Panc1 (cell line): ENCODE measurements around the gene C5orf58. TPM values are rescaled to one million over a fixed set of nuclear protein-coding genes. Genes with fewer than 3 reads are reported as not detected.
A peak's percentile ranks its signal among the peaks of the same experiment; 100 is the strongest.

Source experiments
- ATAC-seq: fragments of 200-7000 bp; cut with Tn5 transposase; 2 replicates; pipeline ENCODE4 v1.9.1; 2020; ENCODE audit warnings: mild to moderate bottlenecking, moderate library complexity
- Bru-seq: library from RNA; stranded (reverse); fragments of 400-500 nt; gene quantifications from one replicate; lab custom pipeline; 2021; lab: Mats Ljungman, UMichigan
- BruChase-seq, 2 experiments: library from RNA; stranded (reverse); fragments of 400-500 nt; gene quantifications; one replicate each; lab custom pipeline; 2021; lab: Mats Ljungman, UMichigan
- BruUV-seq: library from RNA; stranded (reverse); fragments of 400-500 nt; replicated peaks from 2 replicates; lab custom pipeline; 2021; lab: Mats Ljungman, UMichigan
- CTCF ChIA-PET: fragments of 300-600 bp; sonication (Branson Sonifier 250); formaldehyde crosslinking; loops from one replicate; lab custom pipeline; 2022; ENCODE audit warnings: antibody characterized with exemption; lab: Charles Lee
- POLR2A ChIA-PET: fragments of 300-600 bp; sonication (Branson Sonifier 250); formaldehyde crosslinking; loops from one replicate; lab custom pipeline; 2022; ENCODE audit warnings: antibody characterized with exemption; lab: Charles Lee
- DNase-seq: peaks from one replicate; pipeline ENCODE4 v3.0.0-alpha.2; 2010; ENCODE audit warnings: low read depth, low spot score
- H3K27ac ChIP-seq: 2 replicates; pipeline ENCODE4 v1.5.1; 2011; ENCODE audit warnings: mild to moderate bottlenecking, low read length, inconsistent platforms
- H3K27me3 ChIP-seq: fragments of 200-500 bp; sonication (Bioruptor generic); 2 replicates; pipeline ENCODE4 v1.6.0; 2014; ENCODE audit warnings: low read length, inconsistent platforms; ENCODE audit not compliant: control insufficient read depth, insufficient read depth
- H3K36me3 ChIP-seq: fragments of 200-500 bp; sonication (Bioruptor generic); 2 replicates; pipeline ENCODE4 v1.5.1; 2014; ENCODE audit warnings: inconsistent platforms, mild to moderate bottlenecking, low read length, moderate library complexity; ENCODE audit not compliant: control insufficient read depth, insufficient read depth
- H3K4me1 ChIP-seq: 2 replicates; pipeline ENCODE4 v1.5.1; 2011; ENCODE audit warnings: inconsistent platforms, mild to moderate bottlenecking, low read length, moderate library complexity; ENCODE audit not compliant: control insufficient read depth, insufficient read depth
- H3K4me3 ChIP-seq, 2 experiments: 2 replicates each; pipeline ENCODE4 v1.5.1; 2011 to 2012; ENCODE audit warnings: low read depth in 2 of 2, low read length in 2 of 2, mild to moderate bottlenecking in 2 of 2, inconsistent platforms in 1 of 2, moderate library complexity in 1 of 2
- H3K9me3 ChIP-seq: fragments of 200-500 bp; sonication (Bioruptor generic); 2 replicates; pipeline ENCODE4 v1.5.1; 2014; ENCODE audit warnings: low read depth, mild to moderate bottlenecking, inconsistent platforms, low read length, moderate library complexity; ENCODE audit not compliant: control insufficient read depth, insufficient read depth
- POLR2AphosphoS5 ChIP-seq: IDR thresholded peaks from 2 replicates; pipeline ENCODE4 v1.6.1; 2012; ENCODE audit warnings: mild to moderate bottlenecking, low read depth, low read length, moderate library complexity
- SIN3A ChIP-seq: IDR thresholded peaks from 2 replicates; pipeline ENCODE4 v1.6.1; 2012; ENCODE audit warnings: low read depth, mild to moderate bottlenecking, low read length, moderate library complexity, borderline replicate concordance; ENCODE audit not compliant: insufficient read depth
- TCF7L2 ChIP-seq: IDR thresholded peaks from 2 replicates; pipeline ENCODE4 v1.6.1; 2011; ENCODE audit warnings: mild to moderate bottlenecking, low read depth, low read length, inconsistent platforms
- in situ Hi-C: cut with HindIII; loops from 2 replicates; pipeline ENCODE4 v1.10.0; 2016; ENCODE audit warnings: low sequenced_read_pairs, low pct_unique_long_range_greater_than_20kb
- intact Hi-C: fragments of 100-400 bp; cut with micrococcal nuclease; formaldehyde crosslinking; loops from one replicate; pipeline ENCODE4 v1.10.0; 2022; ENCODE audit not compliant: unreplicated experiment
- long read RNA-seq: library from polyadenylated mRNA; unstranded; transcript quantifications from one replicate; pipeline ENCODE4 v2.0.0, GENCODE V29; 2021; ENCODE audit not compliant: unreplicated experiment
- polyA plus RNA-seq: library from polyadenylated mRNA; unstranded; fragments of >200 nt; gene quantifications from one replicate; pipeline ENCODE4 v1.2.1, GENCODE V29; 2012; ENCODE audit warnings: missing spikeins; ENCODE audit not compliant: insufficient read length
- total RNA-seq: library from RNA; stranded (reverse); gene quantifications from one replicate; pipeline ENCODE4 v1.2.1, GENCODE V29; 2021; ENCODE audit not compliant: unreplicated experiment
- TF ChIP-seq, protein P1 (sequence below), 2 experiments: IDR thresholded peaks; 2 replicates each; pipeline ENCODE4 v1.6.1; 2011 to 2012; ENCODE audit warnings: low read depth in 2 of 2, control low read depth in 1 of 2, low read length in 1 of 2, mild to moderate bottlenecking in 1 of 2, moderate library complexity in 1 of 2; ENCODE audit not compliant: insufficient read depth in 1 of 2
- TF ChIP-seq, protein P2 (sequence below): fragments of 450-650 bp; IDR thresholded peaks from 2 replicates; pipeline ENCODE4 v1.5.1; 2017; ENCODE audit warnings: mild to moderate bottlenecking

Gene C5orf58, protein sequence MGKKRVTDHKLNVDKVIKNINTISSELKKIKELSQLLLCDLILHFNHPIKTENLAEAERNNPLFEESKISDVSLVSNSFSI
- total RNA-seq (0.15 TPM), Bru-seq, nascent RNA (percentile 12 among the genes with signal in this experiment), BruChase-seq, experiment 1, labeled RNA remaining after a 2-hour chase (percentile 11 among the genes with signal in this experiment), BruChase-seq, experiment 2, labeled RNA remaining after a 6-hour chase (not detected)
- not detected for polyA plus RNA-seq
- long read RNA-seq: 0 reads

DNA sequence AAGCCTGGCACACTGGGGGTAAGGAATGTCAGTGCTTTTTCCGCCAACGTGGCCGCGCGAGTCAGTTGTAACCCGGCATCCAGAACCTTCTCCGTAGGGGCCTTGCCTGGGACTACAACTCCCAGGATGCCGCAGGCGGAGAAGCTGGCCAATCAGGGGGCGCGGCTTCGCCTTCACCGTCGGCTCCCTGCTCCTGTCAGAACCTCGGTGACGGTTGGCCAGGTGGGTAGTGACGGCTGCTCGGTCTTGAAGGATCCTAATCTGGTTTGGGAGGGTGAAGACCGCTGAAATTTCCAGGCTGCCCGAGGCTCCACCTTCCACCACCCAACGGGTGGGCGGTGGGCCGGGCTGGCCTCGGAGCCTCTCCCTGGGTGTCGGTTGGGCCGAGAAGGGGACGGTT is at the start of gene C5orf58:
TSS of gene C5orf58 (plus strand) at position 200 of the 400 bp plus-strand sequence. CDS start 1,992 bp downstream, outside the sequence.
- H3K27me3 ChIP-seq: peaks cover 2% of the 10 kb centered on the region; the same call in 1 of the 2 replicates
- in situ Hi-C loops: no loop called here
- ChIA-PET POLR2A (no interaction called here), CTCF (no interaction called here)
- no peak within 1 kb of the TSS for H3K4me3 ChIP-seq
- no peaks in the 10 kb centered on the region for H3K4me1 ChIP-seq
- DNase-seq (no peak), ATAC-seq (no peak)
- intact Hi-C loops: no loop called here
- H3K36me3 ChIP-seq: no peaks in the 10 kb centered on the region
- H3K9me3 ChIP-seq: no peaks in the 10 kb centered on the region
- no peak within 1 kb of the TSS for H3K27ac ChIP-seq
- TF ChIP-seq TCF7L2 (no peak), SIN3A (no peak), POLR2AphosphoS5 (no peak)
- TF ChIP-seq, protein P1, sequence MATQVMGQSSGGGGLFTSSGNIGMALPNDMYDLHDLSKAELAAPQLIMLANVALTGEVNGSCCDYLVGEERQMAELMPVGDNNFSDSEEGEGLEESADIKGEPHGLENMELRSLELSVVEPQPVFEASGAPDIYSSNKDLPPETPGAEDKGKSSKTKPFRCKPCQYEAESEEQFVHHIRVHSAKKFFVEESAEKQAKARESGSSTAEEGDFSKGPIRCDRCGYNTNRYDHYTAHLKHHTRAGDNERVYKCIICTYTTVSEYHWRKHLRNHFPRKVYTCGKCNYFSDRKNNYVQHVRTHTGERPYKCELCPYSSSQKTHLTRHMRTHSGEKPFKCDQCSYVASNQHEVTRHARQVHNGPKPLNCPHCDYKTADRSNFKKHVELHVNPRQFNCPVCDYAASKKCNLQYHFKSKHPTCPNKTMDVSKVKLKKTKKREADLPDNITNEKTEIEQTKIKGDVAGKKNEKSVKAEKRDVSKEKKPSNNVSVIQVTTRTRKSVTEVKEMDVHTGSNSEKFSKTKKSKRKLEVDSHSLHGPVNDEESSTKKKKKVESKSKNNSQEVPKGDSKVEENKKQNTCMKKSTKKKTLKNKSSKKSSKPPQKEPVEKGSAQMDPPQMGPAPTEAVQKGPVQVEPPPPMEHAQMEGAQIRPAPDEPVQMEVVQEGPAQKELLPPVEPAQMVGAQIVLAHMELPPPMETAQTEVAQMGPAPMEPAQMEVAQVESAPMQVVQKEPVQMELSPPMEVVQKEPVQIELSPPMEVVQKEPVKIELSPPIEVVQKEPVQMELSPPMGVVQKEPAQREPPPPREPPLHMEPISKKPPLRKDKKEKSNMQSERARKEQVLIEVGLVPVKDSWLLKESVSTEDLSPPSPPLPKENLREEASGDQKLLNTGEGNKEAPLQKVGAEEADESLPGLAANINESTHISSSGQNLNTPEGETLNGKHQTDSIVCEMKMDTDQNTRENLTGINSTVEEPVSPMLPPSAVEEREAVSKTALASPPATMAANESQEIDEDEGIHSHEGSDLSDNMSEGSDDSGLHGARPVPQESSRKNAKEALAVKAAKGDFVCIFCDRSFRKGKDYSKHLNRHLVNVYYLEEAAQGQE (IDR thresholded peaks at IDR 0.05; ENCODE audit: insufficient read depth in 1 of 2, low read depth in 2 of 2, low read length in 1 of 2): no peak
- TF ChIP-seq, protein P2, sequence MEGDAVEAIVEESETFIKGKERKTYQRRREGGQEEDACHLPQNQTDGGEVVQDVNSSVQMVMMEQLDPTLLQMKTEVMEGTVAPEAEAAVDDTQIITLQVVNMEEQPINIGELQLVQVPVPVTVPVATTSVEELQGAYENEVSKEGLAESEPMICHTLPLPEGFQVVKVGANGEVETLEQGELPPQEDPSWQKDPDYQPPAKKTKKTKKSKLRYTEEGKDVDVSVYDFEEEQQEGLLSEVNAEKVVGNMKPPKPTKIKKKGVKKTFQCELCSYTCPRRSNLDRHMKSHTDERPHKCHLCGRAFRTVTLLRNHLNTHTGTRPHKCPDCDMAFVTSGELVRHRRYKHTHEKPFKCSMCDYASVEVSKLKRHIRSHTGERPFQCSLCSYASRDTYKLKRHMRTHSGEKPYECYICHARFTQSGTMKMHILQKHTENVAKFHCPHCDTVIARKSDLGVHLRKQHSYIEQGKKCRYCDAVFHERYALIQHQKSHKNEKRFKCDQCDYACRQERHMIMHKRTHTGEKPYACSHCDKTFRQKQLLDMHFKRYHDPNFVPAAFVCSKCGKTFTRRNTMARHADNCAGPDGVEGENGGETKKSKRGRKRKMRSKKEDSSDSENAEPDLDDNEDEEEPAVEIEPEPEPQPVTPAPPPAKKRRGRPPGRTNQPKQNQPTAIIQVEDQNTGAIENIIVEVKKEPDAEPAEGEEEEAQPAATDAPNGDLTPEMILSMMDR: no peak
- BruUV-seq: no TSS peak

DNA sequence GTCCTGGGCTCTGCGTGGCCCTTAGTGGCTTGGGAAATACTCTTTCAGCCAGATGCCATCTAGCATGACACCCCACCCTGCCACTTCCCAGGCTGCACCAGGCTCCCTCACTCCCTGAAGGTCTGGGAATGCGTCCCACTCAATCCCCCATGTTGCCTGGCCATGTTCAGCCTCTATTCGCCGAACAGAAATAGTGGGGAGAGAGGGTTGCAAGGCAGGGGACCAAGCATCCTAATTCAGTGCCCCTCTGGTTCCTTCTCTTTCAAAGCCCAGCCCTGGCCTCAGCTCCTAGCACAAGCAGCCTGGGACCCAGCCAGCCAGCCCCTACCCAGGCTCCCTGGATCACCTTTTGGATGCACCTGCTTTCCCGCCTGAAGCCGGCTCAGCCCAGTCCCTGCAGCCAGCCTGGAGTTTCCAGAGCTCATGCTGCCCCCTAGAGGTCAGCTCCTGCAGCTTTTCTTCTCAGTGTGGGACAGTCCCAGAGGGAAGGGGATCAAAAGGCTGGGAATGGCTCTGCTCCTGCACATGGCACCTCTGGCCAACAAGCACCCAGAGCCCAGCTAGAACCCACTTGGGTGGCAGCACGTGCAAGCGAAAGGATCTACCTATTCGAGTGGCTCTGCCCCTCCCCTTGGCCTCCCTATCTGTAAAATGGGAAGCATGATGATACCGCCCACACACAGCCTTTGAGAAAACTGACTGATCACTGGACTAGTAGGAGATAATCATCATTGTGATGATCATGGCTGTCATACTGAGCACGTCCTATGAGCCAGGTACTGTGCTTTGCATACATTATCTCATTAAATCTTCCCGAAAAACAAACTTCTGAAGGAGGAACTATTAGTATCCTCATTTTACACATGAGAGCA is 48.7 kb upstream of the C5orf58 start:
- BruUV-seq: no TSS peak
- CTCF ChIA-PET: interaction anchor here (0.5 to 2.0 kb wide), 9 partner anchors 18 to 482 kb away, joined by 3 to 8 read pairs (median 4); no protein-coding TSS in a partner anchor
- intact Hi-C loops: loop anchor here (1.0 kb wide), 1 partner anchor 84 kb away; no protein-coding TSS in a partner anchor
- Histone ChIP-seq H3K27me3 (no peaks in the 10 kb centered on the region), H3K4me3 (no peak overlapping the region), H3K4me1 (peaks cover 42% of the 10 kb centered on the region), H3K9me3 (no peaks in the 10 kb centered on the region), H3K27ac (peak overlapping the region; percentile 80), H3K36me3 (no peaks in the 10 kb centered on the region)
- TF ChIP-seq, protein P1 (IDR thresholded peaks at IDR 0.05; ENCODE audit: insufficient read depth in 1 of 2, low read depth in 2 of 2, low read length in 1 of 2): no peak
- TF ChIP-seq SIN3A (no peak), TCF7L2 (0 out of 2 replicates have a peak, but pooled peaks have one; percentile 30)
- TF ChIP-seq, protein P2: peak; percentile 90
- POLR2A ChIA-PET: interaction anchor here (0.6 kb wide), 1 partner anchor 242 kb away, joined by 3 read pairs; no protein-coding TSS in a partner anchor
- peak; percentile 18 for DNase-seq
- peak; percentile 94 for ATAC-seq
- in situ Hi-C loops: no loop called here
